ENCODE data around the gene VPS37C.

DNA sequence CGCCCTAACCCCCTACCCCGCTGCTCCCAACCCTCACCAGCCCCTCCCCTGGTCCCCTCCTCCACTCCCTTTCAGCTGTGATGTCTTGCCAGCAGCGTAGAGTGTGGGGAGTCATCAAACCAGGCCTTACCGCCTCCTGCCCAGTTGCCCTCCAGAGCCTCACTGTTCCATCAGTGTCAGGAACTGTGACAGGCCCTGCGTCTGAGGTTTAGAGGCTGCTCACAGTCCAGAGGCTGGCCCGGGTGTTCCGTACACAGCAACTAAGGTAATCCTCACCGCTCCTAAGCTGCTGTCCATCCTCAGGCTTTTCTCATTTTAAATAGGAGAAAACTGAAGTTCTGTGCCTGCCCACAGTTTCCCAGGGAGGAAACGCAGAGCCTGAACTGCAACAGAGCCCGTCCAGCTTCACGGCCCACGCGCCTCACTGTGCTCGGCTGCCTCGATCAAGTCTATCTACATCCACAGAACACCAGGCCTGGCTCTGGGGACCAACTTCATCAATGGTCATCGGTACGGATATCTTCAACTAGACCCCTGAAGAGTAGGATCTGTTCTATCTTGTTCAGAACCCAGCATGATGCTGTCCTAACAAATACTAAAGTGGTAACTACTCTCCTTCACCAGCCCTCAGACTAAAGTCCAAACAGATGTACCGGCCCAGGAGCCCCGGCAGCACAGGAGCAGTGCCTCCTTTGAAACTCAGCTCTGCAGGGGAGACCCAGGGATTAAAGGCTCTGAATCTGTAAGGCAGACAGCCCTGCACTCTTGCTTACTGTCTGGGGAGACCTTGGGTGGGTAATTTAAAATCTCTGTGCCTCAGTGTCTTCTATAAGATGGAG, 10.3 kb downstream of the VPS37C start:
- TF ChIP-seq, protein P1, sequence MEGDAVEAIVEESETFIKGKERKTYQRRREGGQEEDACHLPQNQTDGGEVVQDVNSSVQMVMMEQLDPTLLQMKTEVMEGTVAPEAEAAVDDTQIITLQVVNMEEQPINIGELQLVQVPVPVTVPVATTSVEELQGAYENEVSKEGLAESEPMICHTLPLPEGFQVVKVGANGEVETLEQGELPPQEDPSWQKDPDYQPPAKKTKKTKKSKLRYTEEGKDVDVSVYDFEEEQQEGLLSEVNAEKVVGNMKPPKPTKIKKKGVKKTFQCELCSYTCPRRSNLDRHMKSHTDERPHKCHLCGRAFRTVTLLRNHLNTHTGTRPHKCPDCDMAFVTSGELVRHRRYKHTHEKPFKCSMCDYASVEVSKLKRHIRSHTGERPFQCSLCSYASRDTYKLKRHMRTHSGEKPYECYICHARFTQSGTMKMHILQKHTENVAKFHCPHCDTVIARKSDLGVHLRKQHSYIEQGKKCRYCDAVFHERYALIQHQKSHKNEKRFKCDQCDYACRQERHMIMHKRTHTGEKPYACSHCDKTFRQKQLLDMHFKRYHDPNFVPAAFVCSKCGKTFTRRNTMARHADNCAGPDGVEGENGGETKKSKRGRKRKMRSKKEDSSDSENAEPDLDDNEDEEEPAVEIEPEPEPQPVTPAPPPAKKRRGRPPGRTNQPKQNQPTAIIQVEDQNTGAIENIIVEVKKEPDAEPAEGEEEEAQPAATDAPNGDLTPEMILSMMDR (IDR thresholded peaks at IDR 0.05; ENCODE audit: insufficient read depth, low read length): no peak
- TF ChIP-seq GABPA (IDR thresholded peaks at IDR 0.05; ENCODE audit: low read depth): no peak
- no peak for TF ChIP-seq POLR2AphosphoS5 (IDR thresholded peaks at IDR 0.05; ENCODE audit: low read depth)
- no peak for TF ChIP-seq SPI1 (IDR thresholded peaks at IDR 0.05; ENCODE audit: borderline replicate concordance, low read depth)
- no peak for TF ChIP-seq REST (IDR thresholded peaks at IDR 0.05; ENCODE audit: insufficient replicate concordance, low read depth)

All from HL-60 (cell line).